KOPT-K1 (cell line): Measurements from ENCODE around the gene MUSK.

Source experiments
- H3K27ac ChIP-seq: fragments of 200-600 bp; sonication (generic); 2 replicates; pipeline ENCODE4 v1.5.1; 2016; ENCODE audit warnings: antibody characterized with exemption, mild to moderate bottlenecking, low read depth, low read length; ENCODE audit not compliant: poor library complexity, severe bottlenecking
- H3K36me3 ChIP-seq: fragments of 200-600 bp; sonication (generic); 2 replicates; pipeline ENCODE4 v1.5.1; 2017; ENCODE audit warnings: antibody characterized with exemption, mild to moderate bottlenecking, low read length, moderate library complexity; ENCODE audit not compliant: insufficient read depth
- H3K9me3 ChIP-seq: fragments of 200-600 bp; sonication (generic); 2 replicates; pipeline ENCODE4 v1.5.1; 2017; ENCODE audit warnings: antibody characterized with exemption, low read length, mild to moderate bottlenecking; ENCODE audit not compliant: insufficient read depth, poor library complexity, severe bottlenecking

The MUSK gene

GRCh38 chr9:110731437-110732028 lies 62.9 kb downstream of the MUSK start:
- H3K9me3 ChIP-seq, result no peaks in the 10 kb centered on the region
- H3K36me3 ChIP-seq, result no peaks in the 10 kb centered on the region
- no peak overlapping the region for H3K27ac ChIP-seq

- no peaks in the 10 kb centered on the region for H3K9me3 ChIP-seq
- no peaks in the 10 kb centered on the region for H3K36me3 ChIP-seq
- no peak overlapping the region for H3K27ac ChIP-seq
Observed at GRCh38 chr9:110738982-110739381, 70.4 kb downstream of the MUSK start.

GRCh38 chr9:110742741-110743371 lies 74.3 kb downstream of the MUSK start:
- Histone ChIP-seq H3K36me3 (no peaks in the 10 kb centered on the region), H3K9me3 (no peaks in the 10 kb centered on the region), H3K27ac (no peak overlapping the region)

GRCh38 chr9:110744715-110745384 lies 76.3 kb downstream of the MUSK start:
- Histone ChIP-seq H3K27ac (no peak overlapping the region), H3K9me3 (no peaks in the 10 kb centered on the region), H3K36me3 (no peaks in the 10 kb centered on the region)

GRCh38 chr9:110745676-110746075 lies 77.1 kb downstream of the MUSK start:
- Histone ChIP-seq H3K36me3 (no peaks in the 10 kb centered on the region), H3K9me3 (no peaks in the 10 kb centered on the region), H3K27ac (no peak overlapping the region)

- H3K36me3 ChIP-seq, result no peaks in the 10 kb centered on the region
- H3K27ac ChIP-seq, result no peak overlapping the region
- H3K9me3 ChIP-seq, result no peaks in the 10 kb centered on the region
Observed at GRCh38 chr9:110746211-110746930, 77.8 kb downstream of the MUSK start.

GRCh38 chr9:110748251-110748893 lies 79.8 kb downstream of the MUSK start:
- no peak overlapping the region for H3K27ac ChIP-seq
- no peaks in the 10 kb centered on the region for H3K9me3 ChIP-seq
- no peaks in the 10 kb centered on the region for H3K36me3 ChIP-seq

GRCh38 chr9:110750272-110750671 lies 81.7 kb downstream of the MUSK start:
- no peaks in the 10 kb centered on the region for H3K36me3 ChIP-seq
- H3K27ac ChIP-seq, result no peak overlapping the region

GRCh38 chr9:110751971-110752370 lies 83.4 kb downstream of the MUSK start:
- Histone ChIP-seq H3K27ac (no peak overlapping the region), H3K9me3 (no peaks in the 10 kb centered on the region), H3K36me3 (no peaks in the 10 kb centered on the region)

More at GRCh38 chr9:110750272-110750671, 81.7 kb downstream of the MUSK start:
- no peaks in the 10 kb centered on the region for H3K9me3 ChIP-seq

GRCh38 chr9:110752766-110753165 lies 84.2 kb downstream of the MUSK start:
- no peak overlapping the region for H3K27ac ChIP-seq

GRCh38 chr9:110753731-110754231 lies 85.2 kb downstream of the MUSK start:
- Histone ChIP-seq H3K27ac (no peak overlapping the region), H3K9me3 (no peaks in the 10 kb centered on the region), H3K36me3 (no peaks in the 10 kb centered on the region)

More at GRCh38 chr9:110752766-110753165, 84.2 kb downstream of the MUSK start:
- H3K9me3 ChIP-seq, result no peaks in the 10 kb centered on the region
- no peaks in the 10 kb centered on the region for H3K36me3 ChIP-seq

- Histone ChIP-seq H3K9me3 (no peaks in the 10 kb centered on the region), H3K27ac (no peak overlapping the region), H3K36me3 (no peaks in the 10 kb centered on the region)
Observed at GRCh38 chr9:110755179-110755578, 86.6 kb downstream of the MUSK start.

GRCh38 chr9:110758201-110758600 lies 89.6 kb downstream of the MUSK start:
- Histone ChIP-seq H3K9me3 (no peaks in the 10 kb centered on the region), H3K27ac (no peak overlapping the region), H3K36me3 (no peaks in the 10 kb centered on the region)

GRCh38 chr9:110762783-110763182 lies 94.2 kb downstream of the MUSK start:
- no peaks in the 10 kb centered on the region for H3K9me3 ChIP-seq
- H3K27ac ChIP-seq, result no peak overlapping the region
- no peaks in the 10 kb centered on the region for H3K36me3 ChIP-seq

GRCh38 chr9:110763568-110763967 lies 95.0 kb downstream of the MUSK start:
- Histone ChIP-seq H3K9me3 (no peaks in the 10 kb centered on the region), H3K27ac (no peak overlapping the region), H3K36me3 (no peaks in the 10 kb centered on the region)
